GM10248 (cell line): Measurements from ENCODE around the gene SMC3.

Experiments used
- CTCF ChIA-PET: fragments of 300-600 bp; sonication (Branson Sonifier 250); formaldehyde crosslinking; extraction: SDS; loops from one replicate; lab custom pipeline; 2021; ENCODE audit warnings: antibody characterized with exemption; lab: Yijun Ruan, JAX
- POLR2A ChIA-PET: fragments of 350-650 bp; sonication (Branson Sonifier 250); formaldehyde crosslinking; extraction: SDS; loops from one replicate; lab custom pipeline; 2020; ENCODE audit warnings: antibody characterized with exemption; lab: Yijun Ruan, JAX
- DNase-seq: peaks from one replicate; pipeline ENCODE4 v3.0.0; 2012; ENCODE audit errors: extremely low spot score
- CTCF ChIP-seq: IDR thresholded peaks from 2 replicates; pipeline ENCODE4 v1.5.1; 2012; ENCODE audit warnings: mild to moderate bottlenecking, low read depth; ENCODE audit errors: extremely low read depth, missing control alignments, control extremely low read depth

Gene SMC3

GRCh38 chr10:110563132-110563531 lies 4.4 kb upstream of the SMC3 start:
- no peak for TF ChIP-seq CTCF
- CTCF ChIA-PET, result interaction anchor here (3.2 kb wide), 1 partner anchor 17 kb away, joined by 14 read pairs; no protein-coding TSS in a partner anchor

GRCh38 chr10:110566472-110567200 lies 859 bp upstream of the SMC3 start:
- ChIA-PET POLR2A (interaction anchor here (0.6 kb wide), 1 partner anchor 130 kb away, joined by 3 read pairs; no protein-coding TSS in a partner anchor), CTCF (interaction anchor here (0.8 to 2.1 kb wide), 3 partner anchors 17 to 23 kb away, joined by 3 to 7 read pairs (median 3); no protein-coding TSS in a partner anchor)
- no peak for DNase-seq
- no peak for TF ChIP-seq CTCF

More at GRCh38 chr10:110563132-110563531, 4.4 kb upstream of the SMC3 start:
- DNase-seq, result no peak
- POLR2A ChIA-PET, result no interaction called here

- POLR2A ChIA-PET, result interaction anchor here (0.6 kb wide), 1 partner anchor 263 kb away, joined by 10 read pairs; the partner anchor contains the start of gene SMNDC1
- DNase-seq, result no peak
- CTCF ChIA-PET, result no interaction called here
- no peak for TF ChIP-seq CTCF
These were observed 700 bp downstream of the SMC3 start for GRCh38 chr10:110568055-110568735.

GRCh38 chr10:110569122-110569521 lies 1.6 kb downstream of the SMC3 start:
- ChIA-PET POLR2A (interaction anchor here (0.7 kb wide), 1 partner anchor 15 kb away, joined by 4 read pairs; no protein-coding TSS in a partner anchor), CTCF (interaction anchor here (0.7 to 1.7 kb wide), 5 partner anchors 8 to 36 kb away, joined by 3 to 5 read pairs (median 3); no protein-coding TSS in a partner anchor)
- no peak for DNase-seq
- TF ChIP-seq CTCF, result no peak

GRCh38 chr10:110569736-110570135 lies 2.2 kb downstream of the SMC3 start:
- POLR2A ChIA-PET, result no interaction called here
- no peak for TF ChIP-seq CTCF
- CTCF ChIA-PET, result interaction anchor here (0.7 to 1.7 kb wide), 5 partner anchors 9 to 37 kb away, joined by 3 to 5 read pairs (median 3); no protein-coding TSS in a partner anchor
- DNase-seq, result no peak

GRCh38 chr10:110571093-110571743 lies 3.7 kb downstream of the SMC3 start:
- ChIA-PET POLR2A (no interaction called here), CTCF (interaction anchor here (0.7 to 1.2 kb wide), 3 partner anchors 10 to 263 kb away, joined by 3 read pairs; no protein-coding TSS in a partner anchor)
- no peak for TF ChIP-seq CTCF
- DNase-seq, result no peak
